Upper lobe of left lung (tissue), 4 donors: ENCODE results near the gene ZNF445.

Experiments used
- CTCF ChIP-seq, 6 experiments: fragments of 450-650 bp in 4 of 6; fragments of 200-600 bp in 2 of 6; sonication (generic) in 2 of 6; IDR thresholded peaks; one replicate each; pipeline ENCODE4 v1.5.1; 2016 to 2019; ENCODE audit warnings: antibody characterized with exemption in 6 of 6
- POLR2A ChIP-seq, 4 donors: fragments of 450-650 bp; IDR thresholded peaks; one replicate each; pipeline ENCODE4 v1.5.1; 2016 to 2017; ENCODE audit warnings: antibody characterized with exemption in 4 of 4, mild to moderate bottlenecking in 2 of 4

- TF ChIP-seq CTCF (IDR thresholded peaks at IDR 0.05): no peak
- no peak for TF ChIP-seq POLR2A (IDR thresholded peaks at IDR 0.05)
Measured at GRCh38 chr3:44506961-44507360, 29.5 kb upstream of the ZNF445 start.
